Omental fat pad (tissue), 4 donors: ENCODE data around the gene MST1R. TPM values are rescaled to one million over a fixed set of nuclear protein-coding genes. Genes with fewer than 3 reads are reported as not detected.

Experiments used
- ATAC-seq: fragments of 150-250 bp; one replicate; pipeline ENCODE4 v1.9.1; 2016; ENCODE audit warnings: mild to moderate bottlenecking, moderate library complexity; ENCODE audit not compliant: low FRiP score
- DNase-seq: peaks from one replicate; pipeline ENCODE4 v3.0.0-alpha.2; 2019; ENCODE audit warnings: low spot score
- total RNA-seq, 4 donors: library from RNA; depleted of rRNA; stranded (reverse); fragments of >200 nt; gene quantifications; one replicate each; pipeline ENCODE4 v1.1.0, GENCODE V29; 2016
- TF ChIP-seq, protein P1 (sequence below), 3 donors: fragments of 450-650 bp; IDR thresholded peaks; one replicate each; pipeline ENCODE4 v1.5.1; 2016 to 2017; ENCODE audit warnings: antibody characterized with exemption in 3 of 3, mild to moderate bottlenecking in 3 of 3, moderate library complexity in 2 of 3

MST1R gene
- total RNA-seq, 4 donors from 2014 or later = 0.95 to 12.6 (median 5.6) TPM

- TF ChIP-seq, protein P1, sequence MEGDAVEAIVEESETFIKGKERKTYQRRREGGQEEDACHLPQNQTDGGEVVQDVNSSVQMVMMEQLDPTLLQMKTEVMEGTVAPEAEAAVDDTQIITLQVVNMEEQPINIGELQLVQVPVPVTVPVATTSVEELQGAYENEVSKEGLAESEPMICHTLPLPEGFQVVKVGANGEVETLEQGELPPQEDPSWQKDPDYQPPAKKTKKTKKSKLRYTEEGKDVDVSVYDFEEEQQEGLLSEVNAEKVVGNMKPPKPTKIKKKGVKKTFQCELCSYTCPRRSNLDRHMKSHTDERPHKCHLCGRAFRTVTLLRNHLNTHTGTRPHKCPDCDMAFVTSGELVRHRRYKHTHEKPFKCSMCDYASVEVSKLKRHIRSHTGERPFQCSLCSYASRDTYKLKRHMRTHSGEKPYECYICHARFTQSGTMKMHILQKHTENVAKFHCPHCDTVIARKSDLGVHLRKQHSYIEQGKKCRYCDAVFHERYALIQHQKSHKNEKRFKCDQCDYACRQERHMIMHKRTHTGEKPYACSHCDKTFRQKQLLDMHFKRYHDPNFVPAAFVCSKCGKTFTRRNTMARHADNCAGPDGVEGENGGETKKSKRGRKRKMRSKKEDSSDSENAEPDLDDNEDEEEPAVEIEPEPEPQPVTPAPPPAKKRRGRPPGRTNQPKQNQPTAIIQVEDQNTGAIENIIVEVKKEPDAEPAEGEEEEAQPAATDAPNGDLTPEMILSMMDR (IDR thresholded peaks at IDR 0.05) = no peak
- ATAC-seq (no peak), DNase-seq (no peak)
Observed at GRCh38 chr3:49930922-49931321, 27.2 kb upstream of the MST1R start.

DNA sequence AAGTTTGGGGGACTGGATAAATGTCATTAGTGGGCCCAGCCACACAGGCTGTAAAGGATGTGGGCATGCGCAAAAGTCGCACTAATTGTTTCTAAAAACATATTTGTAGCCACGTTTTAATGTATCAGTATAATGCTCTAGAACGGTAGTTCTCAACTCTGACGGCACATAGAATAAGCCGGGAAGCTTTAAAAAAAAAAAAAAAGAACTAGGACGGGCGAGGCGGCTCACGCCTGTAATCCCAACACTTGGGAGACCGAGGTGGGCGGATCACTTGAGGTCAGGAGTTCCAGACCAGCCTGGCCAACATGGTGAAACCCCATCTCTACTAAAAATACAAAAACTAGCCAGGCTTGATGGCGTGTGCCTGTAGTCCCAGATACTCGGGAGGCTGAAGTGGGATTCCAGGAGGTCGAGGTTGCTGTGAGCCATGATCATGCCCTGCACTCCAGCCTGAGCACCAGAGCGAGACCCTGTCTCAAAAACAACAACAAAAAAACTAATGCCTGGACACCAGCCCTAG lies 26.6 kb upstream of the MST1R start:
- no peak for ATAC-seq
- no peak for DNase-seq
- TF ChIP-seq, protein P1 (IDR thresholded peaks at IDR 0.05) = no peak

DNA sequence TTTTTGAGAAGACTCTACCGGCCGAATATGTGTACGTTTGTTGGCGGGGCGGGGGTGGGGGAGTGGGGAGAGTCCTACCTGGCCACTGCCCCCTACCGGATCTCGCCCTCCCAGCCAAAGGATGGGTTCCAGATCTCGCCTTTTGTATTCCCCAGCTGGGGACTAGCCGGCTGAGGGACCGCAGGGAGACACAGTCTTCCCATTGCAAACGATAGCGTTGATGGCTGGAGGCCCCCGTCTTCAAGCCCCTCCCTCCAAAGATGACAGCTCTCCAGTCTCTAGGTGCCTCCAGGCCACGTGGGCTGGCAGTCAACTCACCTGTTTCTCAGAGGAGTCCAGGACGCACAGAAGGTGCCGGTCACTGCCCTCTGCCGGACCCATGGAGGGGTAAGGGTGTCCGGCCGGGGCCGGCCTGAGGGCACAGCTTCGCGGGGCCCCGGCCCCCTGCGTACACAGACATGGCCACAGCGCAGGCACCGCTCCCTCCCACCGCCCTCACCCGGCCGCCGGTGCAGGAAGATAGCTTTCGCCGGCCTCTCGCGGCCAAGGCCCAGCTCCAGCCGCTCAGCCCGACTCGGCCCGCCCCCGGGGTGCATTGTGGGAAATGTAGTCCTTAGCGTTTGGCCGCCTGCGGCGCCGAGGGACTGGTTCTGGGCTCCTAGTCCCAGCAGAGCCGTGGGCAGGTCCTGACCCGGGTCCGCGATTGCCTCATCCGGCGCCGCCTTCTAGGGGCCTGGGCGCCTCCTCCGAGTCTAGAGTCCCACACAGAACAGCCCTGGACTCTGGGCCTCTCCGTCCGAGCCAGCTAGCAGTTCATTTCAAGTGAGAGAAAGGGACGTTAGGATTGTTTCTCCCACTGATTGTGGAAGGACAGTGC lies 25.9 kb upstream of the MST1R start, which contains the start of gene MON1A:
Gene MON1A, minus strand, starts transcription at position 521 of the 877 bp plus-strand sequence. CDS start 16,465 bp downstream, outside the sequence.
- peak; percentile 90 for DNase-seq
- ATAC-seq = peak; percentile 99
- TF ChIP-seq, protein P1 (IDR thresholded peaks at IDR 0.05) = no peak

GRCh38 chr3:49928481-49929017 lies 24.9 kb upstream of the MST1R start:
- TF ChIP-seq, protein P1 (IDR thresholded peaks at IDR 0.05) = no peak
- DNase-seq = no peak
- no peak for ATAC-seq

DNA sequence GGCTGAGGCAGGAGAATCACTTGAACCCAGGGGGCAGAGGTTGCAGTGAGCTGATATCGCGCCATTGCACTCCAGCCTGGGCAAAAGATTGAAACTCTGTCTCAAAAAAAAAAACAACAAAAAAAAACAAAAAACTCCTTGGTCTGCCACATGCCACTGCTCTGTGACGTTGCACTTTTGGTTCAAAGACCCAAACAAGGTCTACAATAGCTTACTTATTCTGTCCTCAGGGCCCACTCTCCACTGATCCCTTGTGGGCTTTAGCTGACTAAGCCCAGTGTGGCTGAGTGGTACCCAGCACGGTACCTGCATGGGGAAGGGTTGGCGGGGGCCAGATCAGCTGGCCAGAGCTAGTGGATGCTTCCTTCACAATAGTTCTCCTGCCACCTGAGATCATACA lies 24.1 kb upstream of the MST1R start:
- DNase-seq = no peak
- no peak for ATAC-seq
- TF ChIP-seq, protein P1 (IDR thresholded peaks at IDR 0.05) = no peak

DNA sequence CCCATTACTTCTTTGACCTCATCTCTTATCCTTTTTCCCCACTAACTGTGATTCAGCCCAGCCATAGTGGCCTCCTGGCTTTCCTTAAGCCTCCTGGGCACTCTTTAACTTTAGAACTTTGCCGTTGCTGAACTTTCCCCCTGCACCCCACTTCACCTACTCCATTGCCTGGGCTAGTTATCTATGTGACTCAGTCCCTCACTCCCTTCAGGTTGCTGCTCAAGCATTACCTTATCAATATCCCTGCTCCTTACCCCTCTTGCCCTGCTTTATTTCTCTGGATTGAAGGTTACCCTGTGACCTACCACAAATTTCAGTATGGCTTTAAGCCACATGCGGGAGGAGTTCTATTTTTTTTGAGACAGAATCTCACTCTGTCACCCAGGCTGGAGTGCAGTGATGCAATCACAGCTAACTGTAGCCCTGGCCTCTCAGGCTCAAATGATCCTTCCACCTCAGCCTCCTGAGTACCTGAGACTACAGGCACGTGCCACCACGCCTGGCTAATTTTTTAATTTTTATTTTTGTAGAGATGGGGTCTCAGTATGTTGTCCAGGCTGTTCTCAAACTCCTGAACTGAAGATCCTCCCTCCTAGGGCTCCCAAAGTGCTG lies 22.6 kb upstream of the MST1R start:
- TF ChIP-seq, protein P1 (IDR thresholded peaks at IDR 0.05) = no peak
- DNase-seq = no peak
- ATAC-seq = no peak
